MM.1S (cell line): ENCODE results near the gene KDM4B.

Source experiments
- DNase-seq: peaks from one replicate; pipeline ENCODE4 v3.0.0-alpha.2; 2015
- H2AFZ ChIP-seq: fragments of 300-600 bp; sonication (generic); 2 replicates; pipeline ENCODE4 v1.6.0; 2016; ENCODE audit warnings: antibody characterized with exemption, low read length
- H3F3A ChIP-seq: fragments of 300-600 bp; sonication (generic); 2 replicates; pipeline ENCODE4 v1.6.1; 2016; ENCODE audit warnings: mild to moderate bottlenecking, antibody characterized with exemption, low read length, moderate library complexity, mixed read lengths; ENCODE audit not compliant: insufficient read depth
- H3K27ac ChIP-seq: fragments of 300-600 bp; sonication (generic); 2 replicates; pipeline ENCODE4 v1.5.1; 2016; ENCODE audit warnings: mild to moderate bottlenecking, low read length
- H3K27me3 ChIP-seq: fragments of 300-600 bp; sonication (generic); replicated peaks from 2 replicates; pipeline ENCODE4 v1.6.0; 2016; ENCODE audit warnings: low read length; ENCODE audit not compliant: insufficient read depth
- H3K36me3 ChIP-seq: fragments of 300-600 bp; sonication (generic); replicated peaks from 2 replicates; pipeline ENCODE4 v1.6.1; 2016; ENCODE audit warnings: mild to moderate bottlenecking, low read length, mixed read lengths; ENCODE audit not compliant: insufficient read depth
- H3K4me1 ChIP-seq: fragments of 300-600 bp; sonication (generic); 2 replicates; pipeline ENCODE4 v1.6.1; 2016; ENCODE audit warnings: low read length, mixed read lengths
- H3K4me2 ChIP-seq: fragments of 300-600 bp; sonication (generic); 2 replicates; pipeline ENCODE4 v1.6.0; 2016; ENCODE audit warnings: low read depth, low read length
- H3K4me3 ChIP-seq: fragments of 300-600 bp; sonication (generic); 2 replicates; pipeline ENCODE4 v1.5.1; 2016; ENCODE audit warnings: low read length, mixed read lengths
- H3K79me2 ChIP-seq: fragments of 300-600 bp; sonication (generic); 2 replicates; pipeline ENCODE4 v1.6.1; 2016; ENCODE audit warnings: mixed run types, low read length, mixed read lengths
- H3K9ac ChIP-seq: fragments of 300-600 bp; sonication (generic); 2 replicates; pipeline ENCODE4 v1.6.1; 2016; ENCODE audit warnings: low read length, mixed read lengths
- H3K9me2 ChIP-seq: fragments of 300-600 bp; sonication (generic); replicated peaks from 2 replicates; pipeline ENCODE4 v1.6.1; 2016; ENCODE audit warnings: mild to moderate bottlenecking, low read length, mixed read lengths; ENCODE audit not compliant: insufficient read depth
- H3K9me3 ChIP-seq: fragments of 300-600 bp; sonication (generic); replicated peaks from 2 replicates; pipeline ENCODE4 v1.6.1; 2016; ENCODE audit warnings: mild to moderate bottlenecking, low read length, mixed read lengths; ENCODE audit not compliant: insufficient read depth
- H4K20me1 ChIP-seq: fragments of 300-600 bp; sonication (generic); 2 replicates; pipeline ENCODE4 v1.6.1; 2016; ENCODE audit warnings: mild to moderate bottlenecking, low read length, moderate library complexity, mixed read lengths; ENCODE audit not compliant: insufficient read depth
- EZH2 ChIP-seq: fragments of 300-600 bp; sonication (generic); optimal IDR thresholded peaks from 2 replicates; pipeline ENCODE3; 2017; ENCODE audit warnings: low read depth, mild to moderate bottlenecking, antibody characterized with exemption, low read length, mixed read lengths
- EZH2phosphoT487 ChIP-seq: fragments of 300-600 bp; sonication (generic); IDR thresholded peaks from 2 replicates; pipeline ENCODE4 v1.6.1; 2018; ENCODE audit warnings: antibody characterized with exemption, low read length
- TF ChIP-seq, protein P1 (sequence below): fragments of 300-600 bp; sonication (generic); IDR thresholded peaks from 2 replicates; pipeline ENCODE4 v1.5.1; 2016; ENCODE audit warnings: antibody characterized with exemption, low read length, mixed read lengths

KDM4B gene

DNA sequence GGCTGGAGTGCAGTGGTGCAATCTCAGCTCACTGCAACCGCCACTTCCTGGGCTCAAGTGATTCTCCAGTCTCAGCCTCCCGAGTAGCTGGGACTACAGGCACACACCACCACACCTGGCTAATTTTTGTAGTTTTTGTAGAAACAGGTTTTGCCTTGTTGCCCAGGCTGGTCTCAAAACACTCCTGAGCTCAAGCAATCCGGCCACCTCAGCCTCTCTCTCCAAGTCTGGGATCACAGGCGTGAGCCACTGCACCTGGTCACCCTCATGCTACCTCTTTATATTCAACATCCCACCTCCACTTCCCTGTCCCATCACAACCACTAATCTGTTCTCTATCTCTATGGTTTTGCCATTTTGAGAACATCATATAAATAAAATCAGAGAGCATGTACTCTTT is 216.0 kb downstream of the KDM4B start:
- H3K79me2 ChIP-seq = no peaks in the 10 kb centered on the region
- H4K20me1 ChIP-seq = no peaks in the 10 kb centered on the region
- TF ChIP-seq EZH2 (no peak), EZH2phosphoT487 (no peak)
- no peaks in the 10 kb centered on the region for H3K9me3 ChIP-seq
- H3K4me2 ChIP-seq = no peak overlapping the region
- H3K9ac ChIP-seq = no peak overlapping the region
- H3K9me2 ChIP-seq = no peaks in the 10 kb centered on the region
- no peaks in the 10 kb centered on the region for H3K4me1 ChIP-seq
- H2AFZ ChIP-seq = no peak overlapping the region
- DNase-seq = no peak
- no peaks in the 10 kb centered on the region for H3F3A ChIP-seq
- no peak overlapping the region for H3K27ac ChIP-seq
- H3K36me3 ChIP-seq = no peaks in the 10 kb centered on the region
- no peak overlapping the region for H3K4me3 ChIP-seq
- H3K27me3 ChIP-seq = peaks cover 90% of the 10 kb centered on the region

DNA sequence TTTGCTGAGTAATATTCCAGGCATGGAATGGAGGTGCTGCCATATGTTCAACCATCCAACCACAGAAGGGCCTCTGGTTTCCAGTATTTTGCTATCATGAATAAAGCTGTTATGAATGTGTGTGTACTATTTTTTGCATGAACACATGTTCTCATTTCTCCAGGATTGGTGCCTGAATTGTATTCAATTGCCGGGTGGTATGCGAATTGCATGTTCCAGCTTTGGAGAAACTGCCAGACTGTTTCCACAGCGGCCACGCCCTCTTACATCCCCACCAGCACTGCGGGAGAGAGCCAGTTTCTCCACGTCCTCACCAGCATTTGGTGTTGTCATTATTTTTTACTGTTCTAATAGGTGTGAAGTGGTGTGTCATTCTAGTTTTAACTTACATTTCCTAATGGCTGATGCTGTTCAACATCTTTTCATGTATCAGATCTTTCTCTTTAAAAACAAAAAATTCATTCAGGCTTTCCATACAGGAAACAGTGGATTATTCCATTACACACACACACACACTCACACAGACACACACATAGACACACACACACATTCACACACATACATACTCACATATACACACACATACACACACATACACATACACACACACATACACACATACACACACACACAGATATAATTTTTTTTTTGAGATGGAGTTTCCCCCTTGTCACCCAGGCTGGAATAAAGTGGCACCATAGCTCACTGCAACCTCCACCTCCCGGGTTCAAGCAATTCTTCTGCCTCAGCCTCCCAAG is 217.6 kb downstream of the KDM4B start:
- Histone ChIP-seq H3K9ac (no peak overlapping the region), H3K27ac (no peak overlapping the region), H3K4me3 (no peak overlapping the region), H3K36me3 (no peaks in the 10 kb centered on the region), H3K9me3 (no peaks in the 10 kb centered on the region), H3K79me2 (no peaks in the 10 kb centered on the region), H3K9me2 (no peaks in the 10 kb centered on the region), H2AFZ (no peak overlapping the region), H3K4me1 (no peaks in the 10 kb centered on the region), H4K20me1 (no peaks in the 10 kb centered on the region), H3K4me2 (no peak overlapping the region), H3F3A (no peaks in the 10 kb centered on the region), H3K27me3 (peaks cover 87% of the 10 kb centered on the region)
- TF ChIP-seq, protein P1, sequence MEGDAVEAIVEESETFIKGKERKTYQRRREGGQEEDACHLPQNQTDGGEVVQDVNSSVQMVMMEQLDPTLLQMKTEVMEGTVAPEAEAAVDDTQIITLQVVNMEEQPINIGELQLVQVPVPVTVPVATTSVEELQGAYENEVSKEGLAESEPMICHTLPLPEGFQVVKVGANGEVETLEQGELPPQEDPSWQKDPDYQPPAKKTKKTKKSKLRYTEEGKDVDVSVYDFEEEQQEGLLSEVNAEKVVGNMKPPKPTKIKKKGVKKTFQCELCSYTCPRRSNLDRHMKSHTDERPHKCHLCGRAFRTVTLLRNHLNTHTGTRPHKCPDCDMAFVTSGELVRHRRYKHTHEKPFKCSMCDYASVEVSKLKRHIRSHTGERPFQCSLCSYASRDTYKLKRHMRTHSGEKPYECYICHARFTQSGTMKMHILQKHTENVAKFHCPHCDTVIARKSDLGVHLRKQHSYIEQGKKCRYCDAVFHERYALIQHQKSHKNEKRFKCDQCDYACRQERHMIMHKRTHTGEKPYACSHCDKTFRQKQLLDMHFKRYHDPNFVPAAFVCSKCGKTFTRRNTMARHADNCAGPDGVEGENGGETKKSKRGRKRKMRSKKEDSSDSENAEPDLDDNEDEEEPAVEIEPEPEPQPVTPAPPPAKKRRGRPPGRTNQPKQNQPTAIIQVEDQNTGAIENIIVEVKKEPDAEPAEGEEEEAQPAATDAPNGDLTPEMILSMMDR = no peak
- TF ChIP-seq EZH2phosphoT487 (no peak), EZH2 (no peak)
- no peak for DNase-seq

DNA sequence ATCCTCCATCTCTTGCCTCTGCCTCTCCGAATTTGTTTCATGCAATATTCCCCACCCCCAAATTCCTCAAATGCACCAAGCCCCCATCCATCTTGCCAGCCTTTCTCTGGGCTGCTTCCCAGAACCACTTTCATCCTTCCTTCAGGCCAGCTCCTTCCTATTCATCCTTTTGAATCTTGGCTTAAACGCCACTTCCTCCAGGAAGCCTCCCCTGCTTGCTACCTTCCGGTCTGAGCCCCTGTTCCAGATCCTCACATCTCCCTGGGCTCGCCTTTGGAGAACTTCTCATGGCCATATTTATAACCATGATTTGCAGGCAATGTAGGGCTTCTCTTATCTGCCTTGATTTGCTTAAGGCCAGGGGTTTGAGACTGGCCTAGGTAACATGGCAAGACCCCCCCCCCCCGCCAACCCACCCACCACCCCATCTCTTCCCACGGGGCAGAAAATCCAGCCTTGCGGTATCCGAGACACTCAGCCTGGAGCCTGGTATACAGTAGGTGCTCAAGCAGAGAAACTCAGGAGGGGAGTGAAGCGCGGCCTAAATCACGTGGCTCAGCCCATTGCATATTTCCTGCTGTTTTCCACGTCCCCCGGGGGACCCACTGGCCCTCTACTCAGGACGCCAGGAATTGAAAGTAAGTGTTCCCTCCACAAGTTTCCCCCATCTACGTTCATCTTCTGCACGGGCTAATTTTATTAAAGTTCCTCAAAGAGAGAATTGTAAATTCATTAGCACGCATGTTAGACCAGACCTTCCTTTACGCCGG is 219.8 kb downstream of the KDM4B start:
- H3K79me2 ChIP-seq = no peaks in the 10 kb centered on the region
- no peak overlapping the region for H3K9ac ChIP-seq
- no peak overlapping the region for H2AFZ ChIP-seq
- TF ChIP-seq EZH2phosphoT487 = no peak
- no peak for TF ChIP-seq EZH2
- TF ChIP-seq, protein P1 = no peak
- no peak for DNase-seq
- no peak overlapping the region for H3K4me2 ChIP-seq
- no peaks in the 10 kb centered on the region for H3K36me3 ChIP-seq
- no peaks in the 10 kb centered on the region for H3K9me2 ChIP-seq
- H3K27me3 ChIP-seq = peaks cover 87% of the 10 kb centered on the region
- H3K4me1 ChIP-seq = no peaks in the 10 kb centered on the region
- H3K27ac ChIP-seq = no peak overlapping the region
- no peaks in the 10 kb centered on the region for H4K20me1 ChIP-seq
- H3K4me3 ChIP-seq = no peak overlapping the region
- H3K9me3 ChIP-seq = no peaks in the 10 kb centered on the region
- no peaks in the 10 kb centered on the region for H3F3A ChIP-seq

DNA sequence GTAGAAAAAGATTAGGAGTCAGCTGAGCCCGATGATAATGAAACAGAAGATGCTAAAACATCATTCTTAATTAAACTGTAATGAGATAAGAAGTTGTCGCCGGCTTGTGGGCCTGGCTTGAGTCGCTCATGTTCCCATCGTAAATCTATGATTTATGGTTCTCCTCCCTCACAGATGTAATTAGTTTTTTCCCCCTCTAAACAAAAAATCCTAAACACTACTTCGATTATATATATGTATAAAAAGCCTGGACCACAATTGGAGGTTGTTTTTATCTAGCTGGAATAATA is 220.3 kb downstream of the KDM4B start:
- Histone ChIP-seq H2AFZ (no peak overlapping the region), H3K4me2 (no peak overlapping the region), H3K36me3 (no peaks in the 10 kb centered on the region), H4K20me1 (no peaks in the 10 kb centered on the region), H3F3A (no peaks in the 10 kb centered on the region), H3K9ac (no peak overlapping the region), H3K4me3 (no peak overlapping the region), H3K79me2 (no peaks in the 10 kb centered on the region), H3K27me3 (peaks cover 85% of the 10 kb centered on the region), H3K9me2 (no peaks in the 10 kb centered on the region), H3K9me3 (no peaks in the 10 kb centered on the region), H3K27ac (no peak overlapping the region), H3K4me1 (no peaks in the 10 kb centered on the region)
- DNase-seq = no peak
- TF ChIP-seq EZH2 (no peak), EZH2phosphoT487 (no peak)
- TF ChIP-seq, protein P1 = no peak
